Measurements from ENCODE around the gene HOXB13.
"Not testable (repeated sequence)": the region's sequence is repeated elsewhere in the genome, so short reads cannot be mapped to it uniquely, and the experiment has no call there.

HOXB13 gene

GRCh38 chr17:48726114-48726915 is 2.2 kb downstream of the HOXB13 start:
- DNase-seq, result no peak

GRCh38 chr17:48725288-48726064 is 3.1 kb downstream of the HOXB13 start:
- no peak for DNase-seq

- no peak for DNase-seq
Measured at GRCh38 chr17:48725004-48725287, 3.6 kb downstream of the HOXB13 start.

- peak; percentile 35 for DNase-seq
Measured at GRCh38 chr17:48724251-48725003, 4.1 kb downstream of the HOXB13 start.

GRCh38 chr17:48723423-48724250 is 4.9 kb downstream of the HOXB13 start:
- DNase-seq, result no peak

GRCh38 chr17:48722915-48723422 is 5.6 kb downstream of the HOXB13 start, which contains the start of gene PRAC2:
Gene PRAC2, plus strand, starts transcription at chr17:48723185. Its CDS starts 1,226 bp downstream, at chr17:48724411.
- no peak for DNase-seq

- no peak for DNase-seq
Measured at GRCh38 chr17:48722201-48722907, 6.2 kb downstream of the HOXB13 start, which contains the start of gene PRAC1. Gene PRAC1, minus strand, starts transcription at chr17:48722518. Its CDS starts 126 bp downstream, at chr17:48722392.

GRCh38 chr17:48721009-48721402 is 7.5 kb downstream of the HOXB13 start:
- DNase-seq, result no peak

GRCh38 chr17:48720266-48721008 is 8.1 kb downstream of the HOXB13 start:
- no peak for DNase-seq

- DNase-seq, result no peak
Measured at GRCh38 chr17:48719642-48720265, 8.8 kb downstream of the HOXB13 start.

GRCh38 chr17:48718761-48719641 is 9.5 kb downstream of the HOXB13 start:
- no peak for DNase-seq

- DNase-seq, result no peak
Measured at GRCh38 chr17:48718227-48718760, 10.3 kb downstream of the HOXB13 start.

- no peak for DNase-seq
Measured at GRCh38 chr17:48717367-48718226, 11.0 kb downstream of the HOXB13 start.

GRCh38 chr17:48716549-48716948 is 12.0 kb downstream of the HOXB13 start:
- not testable (repeated sequence) for DNase-seq

- DNase-seq, result no peak
Measured at GRCh38 chr17:48715496-48716399, 12.8 kb downstream of the HOXB13 start.

GRCh38 chr17:48711128-48711527 is 17.4 kb downstream of the HOXB13 start:
- DNase-seq, result no peak

All from NCI-H2081 treated with DMSO at 0.1 percent for 48 hours (cell line).